GM19467 (cell line): Measurements from ENCODE around the gene TRIM71.

Experiments
- ATAC-seq: cut with Tn5 transposase; IDR thresholded peaks from one replicate; pipeline ENCODE4 v1.9.1; 2021; ENCODE audit warnings: mild to moderate bottlenecking, moderate library complexity; ENCODE audit not compliant: unreplicated experiment

Gene TRIM71

GRCh38 chr3:32886911-32887310 is 69.1 kb downstream of the TRIM71 start:
- no peak for ATAC-seq

- peak; percentile 91 for ATAC-seq
These were observed 70.9 kb downstream of the TRIM71 start for GRCh38 chr3:32888739-32889138.

- ATAC-seq = no peak
These were observed 72.9 kb downstream of the TRIM71 start for GRCh38 chr3:32890420-32891276.

GRCh38 chr3:32891365-32891764 is 73.6 kb downstream of the TRIM71 start:
- no peak for ATAC-seq

- ATAC-seq = no peak
These were observed 75.1 kb downstream of the TRIM71 start for GRCh38 chr3:32892625-32893598.

GRCh38 chr3:32894977-32895376 is 77.2 kb downstream of the TRIM71 start:
- ATAC-seq = no peak

GRCh38 chr3:32895701-32896100 is 77.9 kb downstream of the TRIM71 start:
- no peak for ATAC-seq

GRCh38 chr3:32896143-32896542 is 78.3 kb downstream of the TRIM71 start:
- ATAC-seq = no peak

GRCh38 chr3:32897001-32897601 is 79.3 kb downstream of the TRIM71 start:
- no peak for ATAC-seq

- ATAC-seq = no peak
These were observed 80.3 kb downstream of the TRIM71 start for GRCh38 chr3:32897981-32898623.

GRCh38 chr3:32899265-32899664 is 81.5 kb downstream of the TRIM71 start:
- ATAC-seq = no peak

- no peak for ATAC-seq
These were observed 83.5 kb downstream of the TRIM71 start for GRCh38 chr3:32901005-32901932.

GRCh38 chr3:32902887-32903371 is 85.1 kb downstream of the TRIM71 start:
- peak; percentile 77 for ATAC-seq

GRCh38 chr3:32903953-32904352 is 86.2 kb downstream of the TRIM71 start:
- no peak for ATAC-seq

GRCh38 chr3:32909999-32910398 is 92.2 kb downstream of the TRIM71 start:
- no peak for ATAC-seq

- no peak for ATAC-seq
These were observed 93.2 kb downstream of the TRIM71 start for GRCh38 chr3:32910954-32911353.

GRCh38 chr3:32912046-32912445 is 94.2 kb downstream of the TRIM71 start:
- ATAC-seq = no peak

GRCh38 chr3:32913790-32914446 is 96.1 kb downstream of the TRIM71 start:
- no peak for ATAC-seq

- no peak for ATAC-seq
These were observed 102.1 kb downstream of the TRIM71 start for GRCh38 chr3:32919920-32920319.
